Stomach (tissue), 9 donors: ENCODE measurements around the gene B4GALNT1. TPM values are rescaled to one million over a fixed set of nuclear protein-coding genes. Genes with fewer than 3 reads are reported as not detected.

Experiments
- DNase-seq, 2 donors: peaks; one replicate each; pipeline versions ENCODE4 v3.0.0 to v3.0.0-alpha.2; 2013 to 2019
- H3K27ac ChIP-seq, 5 donors: fragments of 200-600 bp in 4 of 5; sonication (generic) in 4 of 5; one replicate each; pipeline ENCODE4 v1.5.1; 2013 to 2019; ENCODE audit warnings: mild to moderate bottlenecking in 1 of 5, moderate library complexity in 1 of 5
- H3K27me3 ChIP-seq, 3 donors: fragments of 200-600 bp; sonication (generic); one replicate each; pipeline ENCODE4 v1.5.1; 2017 to 2019; ENCODE audit warnings: mixed run types in 1 of 3
- H3K36me3 ChIP-seq, 4 donors: fragments of 200-600 bp; sonication (generic); 1 replicate in 3 of 4; 2 replicates in 1 of 4; pipeline ENCODE4 v1.5.1; 2016 to 2019
- H3K4me1 ChIP-seq, 4 donors: fragments of 200-600 bp; sonication (generic); one replicate each; pipeline ENCODE4 v1.5.1; 2016 to 2019
- H3K4me3 ChIP-seq, 4 donors: fragments of 200-600 bp; sonication (generic) in 3 of 4; one replicate each; pipeline ENCODE4 v1.5.1; 2016 to 2019; ENCODE audit warnings: mild to moderate bottlenecking in 1 of 4
- H3K9me3 ChIP-seq, 4 donors: fragments of 200-600 bp; sonication (generic); one replicate each; pipeline ENCODE4 v1.5.1; 2016 to 2019
- EP300 ChIP-seq: sonication (generic); formaldehyde crosslinking; IDR thresholded peaks from one replicate; pipeline ENCODE4 v1.6.1; 2017; ENCODE audit warnings: antibody characterized with exemption
- POLR2A ChIP-seq, 4 donors: fragments of 450-650 bp; IDR thresholded peaks; one replicate each; pipeline ENCODE4 v1.6.1; 2016; ENCODE audit warnings: antibody characterized with exemption in 4 of 4, control low read depth in 2 of 4, mild to moderate bottlenecking in 1 of 4, moderate library complexity in 1 of 4
- POLR2AphosphoS5 ChIP-seq, 3 donors: sonication (generic); formaldehyde crosslinking; IDR thresholded peaks; one replicate each; pipeline ENCODE4 v1.6.1; 2016; ENCODE audit warnings: antibody characterized with exemption in 3 of 3
- WGBS, 5 donors: extraction: QIAGEN DNeasy Blood & Tissue Kit in 3 of 5; methylation state at CpG; one replicate each; pipeline versions ENCODE4 v1.1.5 to v1.1.7; 2013 to 2018; 5-methylcytosine and 5-hydroxymethylcytosine counted together
- intact Hi-C: fragments of 100-400 bp; cut with DNase I; formaldehyde crosslinking; loops from one replicate; pipeline ENCODE4 v1.15.1; 2023; ENCODE audit warnings: low total_unique reads
- polyA plus RNA-seq, 3 donors: library from polyadenylated mRNA; stranded (reverse); fragments of 200-250 nt; gene quantifications; one replicate each; pipeline ENCODE4 v1.2.3, GENCODE V29; 2013
- total RNA-seq, 5 donors: library from RNA; depleted of rRNA; stranded (reverse); fragments of >200 nt; gene quantifications; one replicate each; pipeline versions ENCODE4 v1.1.0 to v1.2.3, GENCODE V29; 2014 to 2016
- TF ChIP-seq, protein P1 (sequence below), 7 experiments: fragments of 450-650 bp in 4 of 7; fragments of 200-600 bp in 3 of 7; sonication (generic) in 3 of 7; IDR thresholded peaks; one replicate each; pipeline ENCODE4 v1.5.1; 2016 to 2019; ENCODE audit warnings: antibody characterized with exemption in 7 of 7, control low read depth in 2 of 7, mild to moderate bottlenecking in 1 of 7
- donor health status: healthy with polysubstance abuse.
- donor health status: Bipolar disorder and iron deficiency.
- donor health status: healthy.

The B4GALNT1 gene
- total and polyA plus RNA-seq, 8 donors: 0.31 to 1.1 (median 0.67) TPM; not detected in 4

DNA sequence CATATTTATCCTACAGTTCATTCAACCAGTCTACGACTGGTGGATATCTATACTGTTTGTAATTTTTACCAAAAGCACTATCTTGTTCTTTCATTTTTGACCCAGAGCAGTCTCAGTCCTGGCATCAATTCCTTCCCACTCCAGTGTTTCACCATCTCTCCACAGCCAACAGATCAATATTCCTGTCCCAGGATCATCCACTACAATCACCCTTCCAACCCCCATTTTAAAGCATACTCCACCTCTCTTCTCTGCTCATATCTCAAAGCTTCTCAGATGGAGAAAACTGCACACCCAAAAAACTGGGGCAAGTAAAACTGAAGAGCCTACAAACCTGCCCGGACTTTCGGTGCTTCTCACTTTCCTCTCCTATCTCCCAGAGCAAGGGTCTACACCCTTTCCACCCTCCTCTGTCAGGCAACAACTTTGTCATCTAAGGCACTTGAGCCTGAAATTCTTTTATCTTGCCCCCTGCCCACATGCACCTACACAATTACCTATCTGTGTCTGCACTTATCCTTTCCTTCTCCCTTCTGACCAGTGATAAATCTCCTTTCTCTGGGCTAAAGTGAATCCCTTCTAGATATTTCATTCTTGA lies 46.1 kb downstream of the B4GALNT1 start:
- Histone ChIP-seq H3K4me1 (peaks cover 10 to 14% (median 12%) of the 10 kb centered on the region in 4 donors), H3K27me3 (peaks cover 0 to 13% (median 0%) of the 10 kb centered on the region in 3 donors), H3K36me3 (no peaks in the 10 kb centered on the region), H3K9me3 (no peaks in the 10 kb centered on the region), H3K27ac (no peak overlapping the region), H3K4me3 (no peak overlapping the region)
- no peak for DNase-seq
- WGBS, 5 donors: 79 to 90% (median 86%) methylated on average over 3 of the region's 3 CpGs
- intact Hi-C loops: no loop called here
- no peak for TF ChIP-seq POLR2A (IDR thresholded peaks at IDR 0.05)
- TF ChIP-seq POLR2AphosphoS5 (IDR thresholded peaks at IDR 0.05): no peak
- TF ChIP-seq EP300: no peak
- TF ChIP-seq, protein P1, sequence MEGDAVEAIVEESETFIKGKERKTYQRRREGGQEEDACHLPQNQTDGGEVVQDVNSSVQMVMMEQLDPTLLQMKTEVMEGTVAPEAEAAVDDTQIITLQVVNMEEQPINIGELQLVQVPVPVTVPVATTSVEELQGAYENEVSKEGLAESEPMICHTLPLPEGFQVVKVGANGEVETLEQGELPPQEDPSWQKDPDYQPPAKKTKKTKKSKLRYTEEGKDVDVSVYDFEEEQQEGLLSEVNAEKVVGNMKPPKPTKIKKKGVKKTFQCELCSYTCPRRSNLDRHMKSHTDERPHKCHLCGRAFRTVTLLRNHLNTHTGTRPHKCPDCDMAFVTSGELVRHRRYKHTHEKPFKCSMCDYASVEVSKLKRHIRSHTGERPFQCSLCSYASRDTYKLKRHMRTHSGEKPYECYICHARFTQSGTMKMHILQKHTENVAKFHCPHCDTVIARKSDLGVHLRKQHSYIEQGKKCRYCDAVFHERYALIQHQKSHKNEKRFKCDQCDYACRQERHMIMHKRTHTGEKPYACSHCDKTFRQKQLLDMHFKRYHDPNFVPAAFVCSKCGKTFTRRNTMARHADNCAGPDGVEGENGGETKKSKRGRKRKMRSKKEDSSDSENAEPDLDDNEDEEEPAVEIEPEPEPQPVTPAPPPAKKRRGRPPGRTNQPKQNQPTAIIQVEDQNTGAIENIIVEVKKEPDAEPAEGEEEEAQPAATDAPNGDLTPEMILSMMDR (IDR thresholded peaks at IDR 0.05): no peak

DNA sequence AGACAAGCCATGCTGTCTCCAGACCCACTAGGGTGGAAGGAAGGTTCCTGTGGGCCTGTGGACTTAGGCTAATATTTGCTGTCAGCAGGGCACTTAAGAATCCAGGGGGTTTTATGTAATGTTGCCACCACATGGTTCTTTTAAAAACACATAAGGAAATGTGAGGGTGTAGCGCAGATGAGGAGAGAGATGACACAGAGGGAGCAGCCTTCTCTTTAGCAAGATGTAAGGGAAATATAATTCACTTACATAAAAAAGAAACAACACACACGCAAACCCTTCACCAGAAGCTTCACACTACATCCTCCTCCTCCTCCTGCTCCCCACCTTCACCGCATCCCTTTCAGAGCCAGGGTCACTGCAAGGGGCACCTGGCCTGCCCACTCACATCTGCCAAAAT lies 46.9 kb downstream of the B4GALNT1 start:
- intact Hi-C loops: no loop called here

DNA sequence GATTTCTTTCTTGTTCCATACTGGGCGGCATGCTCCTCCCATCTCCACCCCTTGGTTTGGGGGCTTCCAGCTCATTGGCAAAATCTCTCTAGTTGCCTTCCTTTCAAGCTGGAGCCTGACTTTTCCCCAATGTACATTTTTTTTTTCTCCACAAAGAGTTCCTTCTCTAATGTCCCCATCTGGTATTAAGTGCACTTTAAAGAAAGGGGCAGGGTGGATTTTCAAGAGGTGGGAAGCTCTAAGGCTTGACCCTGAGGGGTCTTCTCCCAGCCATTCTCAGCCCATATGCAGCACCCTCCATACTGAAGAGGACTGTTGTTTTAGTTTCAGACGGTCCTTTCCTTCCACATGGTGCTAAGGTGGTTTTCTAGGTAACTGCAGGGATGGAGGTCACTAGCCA lies 47.8 kb downstream of the B4GALNT1 start:
- intact Hi-C loops: no loop called here
- Histone ChIP-seq H3K27ac (no peak overlapping the region), H3K27me3 (peaks cover 0 to 13% (median 0%) of the 10 kb centered on the region in 3 donors), H3K36me3 (peaks cover 0 to 4% (median 0%) of the 10 kb centered on the region in 4 donors), H3K4me3 (no peak overlapping the region), H3K4me1 (peaks cover under 1 to 2% (median under 1%) of the 10 kb centered on the region in 4 donors), H3K9me3 (no peaks in the 10 kb centered on the region)
- 64 to 86% (median 79%) methylated on average over 2 of the region's 2 CpGs for WGBS, 5 donors
- no peak for DNase-seq
- TF ChIP-seq POLR2AphosphoS5 (IDR thresholded peaks at IDR 0.05): no peak
- TF ChIP-seq POLR2A (IDR thresholded peaks at IDR 0.05): no peak
- TF ChIP-seq EP300: no peak
- TF ChIP-seq, protein P1 (IDR thresholded peaks at IDR 0.05): no peak

More for the DNA sequence above, 46.9 kb downstream of the B4GALNT1 start:
- Histone ChIP-seq H3K4me3 (no peak overlapping the region), H3K4me1 (peaks cover 5 to 7% (median 7%) of the 10 kb centered on the region in 4 donors), H3K9me3 (no peaks in the 10 kb centered on the region), H3K27ac (no peak overlapping the region), H3K36me3 (peaks cover 0 to 4% (median 0%) of the 10 kb centered on the region in 4 donors), H3K27me3 (peaks cover 0 to 13% (median 0%) of the 10 kb centered on the region in 3 donors)
- no peak for DNase-seq
- TF ChIP-seq, protein P1 (IDR thresholded peaks at IDR 0.05): no peak
- no peak for TF ChIP-seq EP300
- WGBS, 5 donors: 82 to 92% (median 90%) methylated on average over 3 of the region's 3 CpGs

DNA sequence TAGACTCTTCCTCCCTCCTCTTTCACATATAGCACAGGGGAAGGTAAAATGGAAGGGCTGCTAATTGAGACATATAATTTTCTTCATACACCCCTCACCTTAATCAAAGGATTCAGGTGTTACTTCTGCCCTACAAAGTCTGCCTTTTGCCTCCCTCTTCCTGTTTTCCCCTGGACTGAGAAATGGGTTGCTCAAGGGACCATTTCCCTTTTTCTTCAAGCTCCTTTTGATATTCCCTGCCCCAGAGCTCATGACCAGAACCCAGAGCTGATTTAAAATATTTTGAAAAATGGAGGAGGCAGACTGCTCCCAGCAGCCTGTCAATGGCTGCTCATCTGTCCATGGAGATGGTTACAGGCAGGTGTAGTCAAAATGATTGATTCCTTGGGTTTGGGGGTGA lies 48.3 kb downstream of the B4GALNT1 start:
- intact Hi-C loops: loop anchor here (5.0 kb wide), 1 partner anchor 38 kb away; no protein-coding TSS in a partner anchor
- Histone ChIP-seq H3K4me3 (no peak overlapping the region), H3K4me1 (no peaks in the 10 kb centered on the region), H3K27me3 (peaks cover 0 to 13% (median 0%) of the 10 kb centered on the region in 3 donors), H3K36me3 (peaks cover 0 to 4% (median 0%) of the 10 kb centered on the region in 4 donors), H3K27ac (no peak overlapping the region), H3K9me3 (no peaks in the 10 kb centered on the region)
- DNase-seq: no peak
- TF ChIP-seq POLR2AphosphoS5 (IDR thresholded peaks at IDR 0.05): no peak
- no peak for TF ChIP-seq EP300
- no peak for TF ChIP-seq POLR2A (IDR thresholded peaks at IDR 0.05)
- TF ChIP-seq, protein P1 (IDR thresholded peaks at IDR 0.05): no peak
